ENCODE measurements around the gene KRT4. TPM values are rescaled to one million over a fixed set of nuclear protein-coding genes. Genes with fewer than 3 reads are reported as not detected.
"Not testable (repeated sequence)": the region's sequence is repeated elsewhere in the genome, so short reads cannot be mapped to it uniquely, and the experiment has no call there.

Gene KRT4
- 2.0 and 2.5 TPM in 2 replicates for total RNA-seq (2014; rRNA removed; shearing (Covaris generic); ENCODE audit: low replicate concordance)

DNA sequence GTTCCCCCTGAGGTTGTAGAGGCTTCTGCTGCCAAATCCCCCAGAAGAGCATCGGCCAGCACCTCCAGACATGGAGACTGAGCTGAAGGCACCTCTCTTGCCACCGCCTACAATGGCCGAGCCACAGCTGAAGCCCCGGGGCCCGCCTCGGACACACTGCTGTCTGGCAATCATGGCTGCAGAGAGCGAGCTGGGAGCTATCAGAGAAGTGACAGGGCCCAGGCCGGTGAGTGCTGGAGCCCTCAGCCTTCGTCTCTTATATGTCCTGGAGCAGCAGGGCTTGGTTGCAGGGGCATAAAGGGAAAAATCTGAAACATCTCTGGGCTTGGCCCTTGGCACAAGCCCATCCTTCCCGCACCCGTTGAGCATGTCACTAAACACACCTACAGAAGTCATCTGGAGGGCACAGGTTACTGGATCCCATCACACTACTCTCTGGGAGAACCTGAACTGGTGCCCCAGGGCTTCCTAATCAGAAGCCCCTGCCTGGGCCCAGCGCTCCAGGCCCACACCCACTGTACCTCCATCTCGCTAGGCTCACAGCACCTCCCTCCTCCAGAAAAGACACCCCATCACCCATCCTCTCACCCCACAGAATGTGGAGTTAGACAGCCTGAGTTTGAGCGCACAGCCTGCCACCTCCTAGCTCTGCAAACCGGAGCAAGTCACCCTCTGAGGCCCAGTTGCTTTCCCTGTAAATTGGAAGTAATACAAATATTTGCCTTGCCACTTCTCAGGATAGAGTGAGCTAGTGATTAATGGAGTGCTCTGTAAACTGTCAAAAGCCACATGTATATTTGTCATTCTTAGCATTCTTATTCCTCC lies at the start of gene KRT4:
TSS of gene KRT4 (minus strand) at position 232 of the 825 bp plus-strand sequence. CDS start at position 174, 58 bp downstream.
- peak; percentile 19 for DNase-seq (ENCODE audit: low read depth)
- in situ Hi-C loops (cut with HindIII; ENCODE audit: low pct_unique_long_range_greater_than_20kb, low sequenced_read_pairs) = no loop called here

DNA sequence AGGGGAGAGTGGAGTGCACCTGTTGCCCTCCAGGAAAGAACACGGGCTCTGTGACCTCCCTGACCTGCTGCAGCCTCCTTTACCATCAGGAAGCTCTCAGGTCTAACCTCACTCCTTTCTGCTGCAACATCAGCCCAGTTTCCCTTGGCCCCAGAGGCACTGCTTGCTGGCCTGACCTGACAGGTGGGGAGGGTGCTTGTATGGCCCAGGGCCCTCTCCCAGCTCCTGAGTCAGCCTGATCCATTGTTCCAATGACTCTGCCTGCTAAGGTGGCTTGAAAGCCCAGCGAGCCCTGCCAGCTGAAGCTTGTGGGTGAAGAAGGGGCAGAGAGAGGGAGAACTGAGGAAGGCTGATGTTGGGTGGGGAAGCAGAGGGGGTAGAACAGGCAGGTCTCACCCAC lies 48.1 kb upstream of the KRT4 start:
- no peak for DNase-seq (ENCODE audit: low read depth)

DNA sequence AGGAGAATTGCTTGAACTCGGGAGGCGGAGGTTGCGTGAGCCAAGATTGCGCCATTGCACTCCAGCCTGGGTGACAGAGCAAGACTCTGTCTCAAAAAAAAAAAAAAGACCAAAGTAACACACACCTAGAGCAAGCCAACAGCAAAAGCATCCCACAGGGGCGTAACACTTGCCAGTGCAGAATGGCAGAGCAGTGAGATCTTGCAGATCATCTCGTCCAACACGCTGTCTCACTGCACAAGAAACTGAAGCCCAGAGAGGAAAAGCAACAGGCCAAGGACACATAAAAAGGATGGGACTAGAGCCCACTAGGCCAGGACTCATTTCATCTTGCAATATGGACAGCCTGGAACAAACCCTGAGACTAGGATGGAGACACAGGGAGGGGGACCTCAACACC lies 47.6 kb upstream of the KRT4 start:
- in situ Hi-C loops (cut with HindIII; ENCODE audit: low pct_unique_long_range_greater_than_20kb, low sequenced_read_pairs) = no loop called here
- DNase-seq (ENCODE audit: low read depth) = no peak

More for the DNA sequence above, 48.1 kb upstream of the KRT4 start:
- in situ Hi-C loops (cut with HindIII; ENCODE audit: low pct_unique_long_range_greater_than_20kb, low sequenced_read_pairs) = no loop called here

DNA sequence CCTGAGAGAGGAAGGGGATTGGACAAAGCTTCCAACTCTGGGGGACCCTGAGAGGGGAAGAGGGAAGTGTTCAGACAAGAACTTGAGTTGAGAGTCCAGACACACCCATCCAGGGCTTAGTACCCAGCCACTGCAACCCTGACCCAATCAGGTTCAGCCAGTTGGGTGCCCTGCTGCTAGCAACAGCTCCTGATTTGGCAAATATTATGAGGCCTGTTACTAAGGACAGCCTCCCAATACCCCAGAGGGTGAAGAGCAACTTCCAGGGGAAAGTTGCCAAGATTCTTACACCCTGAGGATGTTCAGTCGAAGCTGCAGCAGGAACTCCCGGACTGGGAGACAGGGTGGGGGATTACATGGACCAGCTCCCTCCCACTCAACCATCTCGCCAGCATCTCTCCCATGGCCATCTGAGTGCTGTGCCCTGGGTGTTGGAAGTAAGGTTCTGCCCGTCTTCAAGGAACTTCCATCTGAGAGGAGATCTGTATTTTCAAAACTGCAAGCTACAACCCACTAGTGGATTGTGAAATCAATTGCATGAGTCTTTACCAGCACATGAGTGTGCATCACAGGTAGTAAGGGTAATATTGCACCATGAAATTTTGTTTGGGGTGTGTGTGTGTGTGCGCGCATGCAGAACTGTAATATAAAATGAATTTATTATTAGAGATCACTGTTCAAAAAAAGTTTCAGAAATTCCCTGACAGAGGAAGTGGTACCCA lies 46.3 kb upstream of the KRT4 start:
- in situ Hi-C loops (cut with HindIII; ENCODE audit: low pct_unique_long_range_greater_than_20kb, low sequenced_read_pairs) = no loop called here
- DNase-seq (ENCODE audit: low read depth) = peak; percentile 41

DNA sequence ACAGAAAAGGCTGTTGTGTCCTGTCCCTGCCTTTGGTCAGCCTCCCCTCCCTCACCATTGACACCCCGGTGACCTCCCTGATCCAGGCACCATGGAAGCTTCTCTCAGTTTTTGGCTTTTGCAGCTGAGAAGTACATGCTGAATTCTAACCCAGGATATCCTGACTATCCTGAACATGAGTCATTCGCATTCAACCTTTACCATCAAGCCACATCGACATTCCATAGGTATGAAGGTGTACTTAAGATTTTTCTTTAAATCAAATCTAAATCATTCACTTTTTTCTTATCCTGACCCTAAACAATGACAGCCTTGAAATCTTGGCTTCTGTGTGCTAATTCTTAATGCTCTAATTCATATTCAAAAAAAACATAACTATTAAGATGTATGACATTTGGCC lies 43.6 kb upstream of the KRT4 start:
- DNase-seq (ENCODE audit: low read depth) = no peak
- in situ Hi-C loops (cut with HindIII; ENCODE audit: low pct_unique_long_range_greater_than_20kb, low sequenced_read_pairs) = no loop called here

DNA sequence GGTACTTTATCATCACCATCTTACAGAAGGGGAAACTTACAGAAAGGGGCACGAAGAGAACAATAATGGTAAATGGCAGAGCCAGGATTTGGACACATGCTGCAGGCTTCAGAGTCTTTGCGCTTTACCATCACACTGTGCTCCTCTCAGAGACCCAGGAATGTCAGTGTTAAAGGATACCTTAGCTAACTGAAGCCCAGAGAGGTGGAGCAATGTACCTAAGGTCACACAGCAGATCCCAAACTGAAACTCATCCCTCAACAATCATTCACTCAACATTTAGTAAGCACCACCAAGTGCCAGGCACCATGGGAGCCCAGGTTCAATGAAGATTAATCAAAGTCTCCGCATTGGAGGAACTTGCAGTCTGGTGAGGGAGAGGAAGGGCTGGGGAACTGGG lies 42.9 kb upstream of the KRT4 start:
- in situ Hi-C loops (cut with HindIII; ENCODE audit: low pct_unique_long_range_greater_than_20kb, low sequenced_read_pairs) = no loop called here
- DNase-seq (ENCODE audit: low read depth) = no peak

DNA sequence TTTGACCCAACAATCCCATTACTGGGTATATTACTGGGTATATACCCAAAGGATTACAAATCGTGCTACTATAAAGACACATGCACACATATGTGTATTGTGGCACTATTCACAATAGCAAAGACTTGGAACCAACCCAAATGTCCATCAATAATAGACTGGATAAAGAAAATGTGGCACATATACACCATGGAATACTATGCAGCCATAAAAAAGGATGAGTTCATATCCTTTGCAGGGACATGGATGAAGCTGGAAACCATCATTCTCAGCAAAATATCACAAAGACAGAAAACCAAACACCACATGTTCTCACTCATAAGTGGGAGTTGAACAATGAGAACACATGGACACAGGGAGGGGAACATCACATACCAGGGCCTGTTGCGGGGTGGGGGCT lies 42.2 kb upstream of the KRT4 start:
- DNase-seq (ENCODE audit: low read depth); in situ Hi-C loops (cut with HindIII; ENCODE audit: low pct_unique_long_range_greater_than_20kb, low sequenced_read_pairs): not testable (repeated sequence)

DNA sequence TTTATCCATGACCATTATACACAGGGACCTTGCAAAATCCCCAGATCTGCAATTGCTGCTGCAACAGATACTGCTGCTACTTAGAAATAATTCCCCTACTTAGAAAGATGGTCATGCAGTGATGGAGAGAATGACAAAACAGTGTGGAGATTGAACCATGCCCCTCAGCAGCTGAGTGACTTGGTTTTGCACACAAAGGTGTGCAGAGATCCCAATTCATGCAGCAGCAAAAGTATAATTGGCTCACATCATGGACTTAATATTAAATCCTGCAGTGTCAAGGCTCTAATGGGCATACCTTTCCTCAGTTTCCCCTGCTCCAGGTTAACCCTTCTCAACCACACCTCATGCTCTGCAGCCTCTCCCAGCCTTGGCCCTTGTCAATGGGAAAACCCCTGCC lies 37.9 kb upstream of the KRT4 start:
- in situ Hi-C loops (cut with HindIII; ENCODE audit: low pct_unique_long_range_greater_than_20kb, low sequenced_read_pairs) = no loop called here
- no peak for DNase-seq (ENCODE audit: low read depth)

DNA sequence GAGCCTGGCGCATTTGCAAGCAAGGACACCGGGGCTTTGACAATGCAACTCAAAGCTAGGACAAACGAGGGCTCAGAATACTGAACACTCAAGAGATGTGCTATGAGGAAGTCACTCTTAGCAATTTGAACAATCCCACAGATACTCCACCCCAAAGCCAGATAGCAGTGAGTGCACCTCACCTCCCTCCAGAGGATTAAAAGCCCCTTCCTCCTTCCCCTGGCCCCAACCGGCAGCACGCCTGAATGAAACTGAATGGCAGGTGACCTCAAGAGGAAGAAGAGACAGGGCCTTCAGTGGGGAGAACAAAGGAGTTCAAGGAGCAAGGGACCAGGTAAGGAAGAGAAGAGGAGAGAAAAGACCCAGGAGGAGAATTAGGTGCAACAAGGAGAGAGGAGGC lies 36.8 kb upstream of the KRT4 start:
- DNase-seq (ENCODE audit: low read depth) = no peak
- in situ Hi-C loops (cut with HindIII; ENCODE audit: low pct_unique_long_range_greater_than_20kb, low sequenced_read_pairs) = no loop called here

DNA sequence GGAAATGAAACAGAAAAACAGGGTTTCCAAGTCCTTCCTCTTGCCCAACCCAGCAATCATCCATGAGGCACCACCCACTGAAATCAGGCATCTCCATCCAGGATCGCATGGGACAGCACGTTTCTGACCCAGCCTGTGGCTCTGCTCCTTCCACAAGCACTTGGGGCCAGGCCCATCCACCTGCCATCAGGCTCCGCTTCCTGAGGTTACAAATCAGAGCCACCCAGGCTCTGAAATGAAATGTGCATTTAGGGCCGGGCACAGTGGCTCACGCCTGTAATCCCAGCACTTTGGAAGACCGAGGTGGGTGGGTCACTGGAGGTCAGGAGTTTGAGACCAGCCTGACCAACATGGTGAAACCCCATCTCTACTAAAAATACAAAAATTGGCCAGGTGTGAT lies 35.6 kb upstream of the KRT4 start:
- in situ Hi-C loops (cut with HindIII; ENCODE audit: low pct_unique_long_range_greater_than_20kb, low sequenced_read_pairs) = no loop called here

DNA sequence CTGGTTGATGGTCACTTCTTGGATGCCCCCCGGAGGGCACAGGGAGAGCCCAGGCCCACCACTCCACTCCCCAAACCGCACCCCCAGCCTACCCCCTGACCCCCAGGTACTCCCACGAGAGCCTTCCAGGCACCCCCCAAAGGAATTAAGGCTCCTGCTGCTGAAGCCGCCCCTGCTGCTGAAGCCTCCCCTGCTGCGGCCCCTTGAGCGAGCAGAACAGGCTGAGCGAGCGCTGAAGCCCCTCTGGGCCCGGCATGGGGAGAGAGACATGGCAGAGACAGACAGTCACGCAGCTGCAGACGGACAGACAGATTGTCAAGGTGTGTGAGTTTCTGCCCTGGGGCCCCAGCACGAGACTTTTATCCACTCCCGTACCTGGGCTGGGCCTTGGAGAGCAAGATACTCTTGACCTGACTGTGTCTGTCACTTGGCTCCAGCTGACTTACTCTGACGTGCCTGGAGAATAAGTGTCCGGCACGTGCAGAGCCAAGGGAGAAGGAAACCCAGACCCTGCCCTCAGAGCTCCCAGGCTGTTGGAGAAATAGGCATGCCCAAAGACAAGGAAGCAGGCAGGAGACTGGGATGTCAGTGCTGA lies 34.8 kb upstream of the KRT4 start, which contains the start of gene KRT78:
TSS of gene KRT78 (minus strand) at position 334 of the 595 bp plus-strand sequence. CDS start at position 270, 64 bp downstream.
- no peak for DNase-seq (ENCODE audit: low read depth)
- in situ Hi-C loops (cut with HindIII; ENCODE audit: low pct_unique_long_range_greater_than_20kb, low sequenced_read_pairs) = no loop called here

More for the DNA sequence above, 35.6 kb upstream of the KRT4 start:
- DNase-seq (ENCODE audit: low read depth) = no peak

DNA sequence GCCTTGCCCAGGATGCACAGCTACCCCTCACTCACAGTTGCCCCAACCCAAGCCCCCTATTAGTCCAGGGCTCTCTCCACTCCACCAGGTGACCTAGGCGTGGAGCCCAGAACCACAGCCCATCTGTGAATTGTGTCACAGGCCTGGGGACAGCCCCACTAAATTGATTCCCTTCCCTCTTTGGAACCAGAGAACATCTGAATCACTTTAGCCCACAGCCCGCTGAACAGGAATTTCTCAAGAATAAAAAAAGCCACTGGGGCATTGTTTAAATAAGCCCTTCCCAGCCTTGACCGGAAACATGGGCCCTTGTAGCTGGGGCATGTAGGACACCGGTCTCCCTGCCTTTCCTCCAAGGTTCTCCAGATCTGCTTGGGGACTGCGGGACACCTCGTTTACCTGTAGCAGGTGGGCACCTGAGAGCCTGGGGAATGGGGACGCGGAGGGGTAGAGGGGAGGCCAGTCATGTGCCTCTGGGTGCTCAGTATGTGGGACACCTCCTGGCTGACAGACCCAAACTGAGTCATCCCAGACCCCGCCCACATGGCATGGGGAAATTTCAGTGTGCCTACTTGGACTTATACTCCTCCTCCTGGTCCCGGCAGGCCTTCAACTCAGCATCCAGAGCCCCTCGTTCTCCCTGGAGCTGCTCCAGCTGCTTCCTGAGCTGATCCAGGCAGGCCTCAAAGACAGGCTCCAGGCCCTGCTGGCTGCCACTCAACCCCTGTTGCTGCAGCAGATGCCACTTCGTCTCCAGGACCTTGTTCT lies 33.6 kb upstream of the KRT4 start:
- DNase-seq (ENCODE audit: low read depth) = peak; percentile 47
- in situ Hi-C loops (cut with HindIII; ENCODE audit: low pct_unique_long_range_greater_than_20kb, low sequenced_read_pairs) = no loop called here

DNA sequence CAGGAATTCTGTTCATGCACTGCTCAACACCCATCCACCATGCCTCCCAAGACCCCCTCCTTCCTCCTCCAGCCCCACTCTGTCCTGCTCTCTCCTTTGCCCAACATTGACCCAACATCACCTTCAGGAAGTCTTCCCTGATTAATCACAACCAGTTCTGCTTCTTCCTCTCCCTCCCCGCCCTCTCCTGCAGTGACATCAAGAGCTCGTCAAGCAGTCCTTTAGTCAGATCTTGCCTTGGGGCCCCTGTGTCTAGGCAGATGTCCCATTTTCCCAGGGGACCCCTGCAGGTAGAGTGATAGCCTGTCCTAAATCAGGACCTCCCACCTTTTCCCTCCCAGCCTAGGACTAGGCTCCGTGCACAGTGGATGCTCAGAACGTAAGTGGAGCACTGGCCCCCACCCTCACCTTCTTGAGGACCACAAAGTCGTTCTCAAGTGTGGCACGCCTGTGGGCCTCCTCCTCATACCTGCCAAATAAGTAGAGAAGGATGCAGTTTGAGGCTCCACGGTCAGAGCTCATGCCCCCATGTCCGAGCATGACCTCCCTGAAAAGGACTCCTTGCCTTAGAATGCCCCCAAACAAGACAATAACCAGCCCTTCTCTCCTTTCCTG lies 32.5 kb upstream of the KRT4 start:
- DNase-seq (ENCODE audit: low read depth) = no peak
- in situ Hi-C loops (cut with HindIII; ENCODE audit: low pct_unique_long_range_greater_than_20kb, low sequenced_read_pairs) = no loop called here

DNA sequence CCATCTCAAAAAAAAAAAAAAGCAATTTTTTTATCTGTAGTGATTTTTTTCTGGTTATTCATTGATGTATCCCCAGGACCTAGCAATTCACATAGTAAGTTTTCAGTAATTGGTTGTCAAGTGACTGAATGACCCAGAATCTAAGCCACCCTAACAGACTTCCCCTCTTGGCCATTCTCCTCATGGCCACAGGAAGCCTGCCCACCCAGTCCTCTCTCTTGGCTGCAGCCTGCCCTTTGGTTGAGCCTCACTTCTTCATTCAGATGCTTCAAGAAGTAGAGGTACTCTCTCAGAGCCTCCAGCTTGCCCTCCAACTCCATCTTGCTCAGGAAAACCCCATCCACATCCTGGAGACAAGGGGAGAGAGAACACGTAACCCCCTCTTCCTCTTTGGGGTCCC lies 32.0 kb upstream of the KRT4 start:
- in situ Hi-C loops (cut with HindIII; ENCODE audit: low pct_unique_long_range_greater_than_20kb, low sequenced_read_pairs) = no loop called here
- no peak for DNase-seq (ENCODE audit: low read depth)

DNA sequence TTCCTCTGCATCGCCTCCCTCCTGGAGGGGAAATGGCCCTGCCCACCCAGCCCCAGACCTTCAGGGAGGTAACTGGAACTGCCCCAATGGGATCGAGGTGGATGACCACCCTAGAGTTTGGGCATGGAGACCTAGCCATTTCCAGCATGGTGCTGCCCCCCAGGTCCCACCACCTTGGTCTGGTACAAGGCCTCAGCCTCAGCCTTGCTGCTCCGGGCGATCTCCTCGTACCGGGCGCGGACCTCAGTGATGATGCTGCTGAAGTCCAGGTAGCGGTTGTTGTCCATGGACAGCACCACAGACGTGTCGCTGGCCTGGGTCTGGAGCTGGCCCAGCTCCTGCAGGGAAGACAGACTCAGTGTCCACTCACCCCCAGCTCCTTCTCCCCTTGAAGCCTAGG lies 30.5 kb upstream of the KRT4 start:
- no peak for DNase-seq (ENCODE audit: low read depth)
- in situ Hi-C loops (cut with HindIII; ENCODE audit: low pct_unique_long_range_greater_than_20kb, low sequenced_read_pairs) = no loop called here

DNA sequence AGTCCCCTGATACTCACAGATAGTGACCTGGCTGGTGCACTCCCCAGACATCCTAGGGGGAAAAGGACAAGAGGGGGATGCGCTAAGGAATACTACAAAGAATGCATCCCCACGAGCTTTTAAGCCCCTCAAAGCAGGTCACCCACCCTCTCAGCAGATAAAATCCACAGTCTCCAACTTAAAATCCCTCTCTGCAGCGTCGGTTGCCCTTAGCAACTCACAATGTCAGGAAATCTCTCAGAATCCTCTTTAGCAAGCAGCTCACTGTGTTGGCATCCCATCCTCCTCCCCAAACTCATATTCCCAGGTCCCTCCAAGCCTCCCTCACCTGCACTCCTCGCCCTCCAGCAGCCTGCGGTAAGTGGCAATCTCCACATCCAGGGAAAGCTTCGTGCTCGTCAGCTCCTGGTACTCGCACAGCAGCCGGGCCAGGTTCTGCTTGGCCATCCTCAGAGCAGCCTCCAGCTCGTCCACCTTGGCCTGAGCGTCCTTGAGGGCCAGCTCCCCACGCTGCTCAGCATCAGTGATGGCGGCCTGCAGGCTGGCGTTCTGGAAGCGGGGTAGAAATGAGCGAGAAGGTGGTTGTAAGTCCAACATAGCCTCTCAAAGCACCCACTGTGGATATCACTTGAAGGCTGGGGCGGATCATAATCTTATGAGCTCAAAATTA lies 25.7 kb upstream of the KRT4 start:
- in situ Hi-C loops (cut with HindIII; ENCODE audit: low pct_unique_long_range_greater_than_20kb, low sequenced_read_pairs) = no loop called here
- DNase-seq (ENCODE audit: low read depth) = no peak

DNA sequence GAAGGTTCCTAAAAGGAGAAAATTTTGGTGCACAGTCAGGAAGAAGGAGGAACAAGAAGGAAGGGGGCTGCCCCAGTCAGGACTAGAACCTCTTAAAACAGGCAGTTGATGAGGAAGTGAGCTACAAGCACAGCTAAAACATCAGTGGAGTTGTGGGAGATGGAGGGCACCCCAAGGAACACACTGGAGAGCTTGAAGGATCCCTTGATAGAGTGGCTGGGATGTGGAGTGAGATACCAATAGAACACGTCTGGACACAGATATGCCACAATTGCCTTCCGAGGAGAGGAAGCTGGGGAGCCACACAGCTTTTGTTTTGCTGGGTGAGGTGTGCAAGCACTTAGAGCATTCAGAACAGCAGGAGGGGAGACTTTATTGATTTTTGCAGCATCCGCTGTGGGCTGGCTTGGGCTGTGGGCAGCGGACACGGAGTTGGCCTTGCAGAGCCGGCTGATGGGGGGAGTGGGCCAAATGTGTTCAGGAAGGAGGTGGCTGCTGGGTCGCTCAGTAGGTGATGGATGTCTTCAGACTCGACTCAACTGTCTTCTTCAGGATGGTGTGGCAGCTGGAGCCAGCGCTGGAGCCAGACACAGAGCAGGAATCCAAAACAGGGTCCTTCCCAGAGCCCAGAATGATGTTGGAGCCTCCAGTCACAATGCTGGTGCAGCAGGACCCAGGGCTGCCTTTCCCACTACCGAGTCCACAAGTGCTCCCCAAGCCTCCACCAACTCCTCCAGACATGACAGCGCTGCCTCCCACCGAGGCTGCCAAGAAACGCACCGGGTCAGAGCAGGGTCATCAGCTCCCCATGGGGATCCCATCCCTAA lies 24.9 kb upstream of the KRT4 start:
- in situ Hi-C loops (cut with HindIII; ENCODE audit: low pct_unique_long_range_greater_than_20kb, low sequenced_read_pairs) = no loop called here
- no peak for DNase-seq (ENCODE audit: low read depth)
